HG02938 (cell line): ENCODE measurements around the gene FBXO8.
"Not testable (repeated sequence)": the region's sequence is repeated elsewhere in the genome, so short reads cannot be mapped to it uniquely, and the experiment has no call there.

Source experiments
- ATAC-seq: cut with Tn5 transposase; IDR thresholded peaks from one replicate; pipeline ENCODE4 v1.9.1; 2021; ENCODE audit warnings: mild to moderate bottlenecking, moderate library complexity; ENCODE audit not compliant: unreplicated experiment

Gene FBXO8

GRCh38 chr4:174283507-174284471, at the start of gene FBXO8, which contains the start of gene CEP44:
Gene FBXO8, minus strand, starts transcription at chr4:174283667. Its CDS starts 20,575 bp downstream, at chr4:174263092.
Gene CEP44, plus strand, starts transcription at chr4:174283911. Its CDS starts 15,211 bp downstream, at chr4:174299122.
- ATAC-seq: peak; percentile 51

GRCh38 chr4:174332741-174333493, 49.5 kb upstream of the FBXO8 start:
- no peak for ATAC-seq

- no peak for ATAC-seq
Measured at GRCh38 chr4:174324725-174325124, 41.3 kb upstream of the FBXO8 start.

GRCh38 chr4:174324236-174324635, 40.8 kb upstream of the FBXO8 start:
- ATAC-seq: no peak

- ATAC-seq: no peak
Measured at GRCh38 chr4:174320494-174321199, 37.2 kb upstream of the FBXO8 start.

- ATAC-seq: no peak
Measured at GRCh38 chr4:174318829-174319764, 35.6 kb upstream of the FBXO8 start.

- ATAC-seq: no peak
Measured at GRCh38 chr4:174317531-174317930, 34.1 kb upstream of the FBXO8 start.

GRCh38 chr4:174316954-174317353, 33.5 kb upstream of the FBXO8 start:
- ATAC-seq: no peak

- ATAC-seq: no peak
Measured at GRCh38 chr4:174316546-174316945, 33.1 kb upstream of the FBXO8 start.

GRCh38 chr4:174314770-174315169, 31.3 kb upstream of the FBXO8 start:
- no peak for ATAC-seq

- no peak for ATAC-seq
Measured at GRCh38 chr4:174314274-174314673, 30.8 kb upstream of the FBXO8 start.

- no peak for ATAC-seq
Measured at GRCh38 chr4:174312993-174313392, 29.5 kb upstream of the FBXO8 start.

- ATAC-seq: peak; percentile 67
Measured at GRCh38 chr4:174307694-174308093, 24.2 kb upstream of the FBXO8 start.

GRCh38 chr4:174305961-174306360, 22.5 kb upstream of the FBXO8 start:
- ATAC-seq: no peak

- no peak for ATAC-seq
Measured at GRCh38 chr4:174304664-174305063, 21.2 kb upstream of the FBXO8 start.

- ATAC-seq: no peak
Measured at GRCh38 chr4:174303687-174304086, 20.2 kb upstream of the FBXO8 start.

GRCh38 chr4:174295142-174295541, 11.7 kb upstream of the FBXO8 start:
- not testable (repeated sequence) for ATAC-seq

GRCh38 chr4:174294641-174295040, 11.2 kb upstream of the FBXO8 start:
- ATAC-seq: not testable (repeated sequence)

GRCh38 chr4:174292473-174292872, 9.0 kb upstream of the FBXO8 start:
- no peak for ATAC-seq

- ATAC-seq: no peak
Measured at GRCh38 chr4:174286870-174287269, 3.4 kb upstream of the FBXO8 start.
